Activated CD4-positive, alpha-beta T cell treated with anti-CD3 and anti-CD28 coated beads, Interleukin-2, amount 10 ng/mL, durations not matched to agents 7 days and 5 days (primary cell): ENCODE measurements around the gene TNIP2. TPM values are rescaled to one million over a fixed set of nuclear protein-coding genes. Genes with fewer than 3 reads are reported as not detected.

Experiments used
- CTCF ChIA-PET: fragments of 350-600 bp; sonication (Branson Sonifier 250); formaldehyde crosslinking; loops from one replicate; lab custom pipeline; 2021; ENCODE audit warnings: antibody characterized with exemption; lab: Charles Lee
- POLR2A ChIA-PET: fragments of 350-600 bp; sonication (Branson Sonifier 250); formaldehyde crosslinking; loops from one replicate; lab custom pipeline; 2021; ENCODE audit warnings: antibody characterized with exemption; lab: Charles Lee
- DNase-seq: peaks from one replicate; pipeline ENCODE4 v3.0.0-alpha.2; 2020
- H3K27ac Mint-ChIP-seq: one replicate; pipeline ENCODE4 v1.8.0; 2021; ENCODE audit warnings: mild to moderate bottlenecking, moderate library complexity, mixed read lengths
- H3K27me3 Mint-ChIP-seq: one replicate; pipeline ENCODE4 v1.8.0; 2021; ENCODE audit warnings: mixed read lengths
- H3K36me3 Mint-ChIP-seq: one replicate; pipeline ENCODE4 v1.8.0; 2021; ENCODE audit warnings: low read depth, mixed read lengths
- H3K4me1 Mint-ChIP-seq: one replicate; pipeline ENCODE4 v1.8.0; 2021; ENCODE audit warnings: mixed read lengths
- H3K4me3 Mint-ChIP-seq: one replicate; pipeline ENCODE4 v1.8.0; 2021; ENCODE audit warnings: mild to moderate bottlenecking, moderate library complexity, mixed read lengths
- H3K9me3 Mint-ChIP-seq: one replicate; pipeline ENCODE4 v1.8.0; 2021; ENCODE audit warnings: mixed read lengths
- total RNA-seq, 2 experiments: library from RNA; stranded (reverse); gene quantifications; one replicate each; pipeline ENCODE4 v1.2.3, GENCODE V29; 2021

Gene TNIP2
- total RNA-seq, 2 experiments from 2014 or later: 35.0 to 43.6 TPM

DNA sequence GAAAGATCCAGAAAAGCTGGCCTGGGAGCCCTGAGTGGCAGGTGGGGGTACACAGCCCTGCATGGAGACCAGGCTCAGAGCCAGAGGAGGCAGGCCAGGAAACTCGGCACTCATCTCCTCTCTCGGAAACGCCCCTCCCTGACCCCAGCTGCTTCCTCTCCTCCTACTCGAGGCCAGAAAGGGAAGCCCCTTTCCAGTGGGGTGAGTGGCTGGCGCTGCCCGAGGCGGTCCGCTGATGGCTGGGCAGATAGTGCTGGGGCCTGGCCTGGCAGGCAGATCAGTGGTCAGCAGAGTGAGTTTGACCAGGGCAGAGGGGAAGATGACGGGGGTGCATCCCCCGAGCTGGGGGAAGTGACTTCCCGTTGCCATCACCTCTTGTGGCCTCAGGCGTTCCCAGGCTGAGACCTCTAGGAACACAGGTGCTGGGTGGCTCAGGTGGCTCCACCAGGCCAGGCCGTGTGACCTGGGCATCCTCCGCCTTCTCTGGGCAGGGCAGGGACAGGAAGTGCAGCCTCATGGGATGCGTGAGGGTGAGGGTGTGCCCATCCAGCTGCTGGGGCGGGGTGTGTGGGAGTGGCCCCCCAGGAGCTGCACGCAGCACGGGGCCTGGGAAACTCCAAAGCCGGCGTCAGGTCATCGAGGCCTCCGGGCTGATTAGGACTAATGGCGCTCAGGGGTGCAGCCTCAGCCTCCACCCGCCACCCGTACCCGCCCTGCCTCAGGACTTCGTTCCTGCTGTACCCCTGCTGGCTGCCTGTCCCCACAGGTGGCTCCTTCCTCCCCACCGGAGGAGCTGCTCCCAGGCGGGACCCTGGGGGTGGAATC lies 42.5 kb upstream of the TNIP2 start:
- H3K4me3 Mint-ChIP-seq: peak overlapping the region; percentile 77

GRCh38 chr4:2797545-2798305 lies 41.6 kb upstream of the TNIP2 start:
- CTCF ChIA-PET: interaction anchor here (0.5 to 3.1 kb wide), 12 partner anchors 9 to 265 kb away, joined by 3 to 15 read pairs (median 4); no protein-coding TSS in a partner anchor
- peak; percentile 63 for DNase-seq
- Mint-ChIP-seq H3K36me3 (no peaks in the 10 kb centered on the region), H3K4me1 (peaks cover 65% of the 10 kb centered on the region), H3K27me3 (no peaks in the 10 kb centered on the region), H3K27ac (peak overlapping the region; percentile 91), H3K4me3 (peak overlapping the region; percentile 77), H3K9me3 (no peaks in the 10 kb centered on the region)
- POLR2A ChIA-PET: no interaction called here

More for the DNA sequence above, 42.5 kb upstream of the TNIP2 start:
- Mint-ChIP-seq H3K4me1 (peaks cover 65% of the 10 kb centered on the region), H3K27ac (peak overlapping the region; percentile 91), H3K36me3 (no peaks in the 10 kb centered on the region), H3K27me3 (no peaks in the 10 kb centered on the region), H3K9me3 (no peaks in the 10 kb centered on the region)
- DNase-seq: peak; percentile 59
- ChIA-PET CTCF (interaction anchor here (0.6 to 3.1 kb wide), 10 partner anchors 8 to 266 kb away, joined by 3 to 15 read pairs (median 4); no protein-coding TSS in a partner anchor), POLR2A (no interaction called here)

GRCh38 chr4:2796849-2797544 lies 40.9 kb upstream of the TNIP2 start:
- no peaks in the 10 kb centered on the region for H3K9me3 Mint-ChIP-seq
- ChIA-PET POLR2A (no interaction called here), CTCF (interaction anchor here (0.6 to 3.1 kb wide), 9 partner anchors 10 to 45 kb away, joined by 3 to 15 read pairs (median 4); no protein-coding TSS in a partner anchor)
- DNase-seq: no peak
- H3K27me3 Mint-ChIP-seq: no peaks in the 10 kb centered on the region
- H3K4me1 Mint-ChIP-seq: peaks cover 65% of the 10 kb centered on the region
- H3K27ac Mint-ChIP-seq: no peak overlapping the region
- no peaks in the 10 kb centered on the region for H3K36me3 Mint-ChIP-seq
- no peak overlapping the region for H3K4me3 Mint-ChIP-seq

GRCh38 chr4:2795893-2796848 lies 40.0 kb upstream of the TNIP2 start:
- H3K27ac Mint-ChIP-seq: peak overlapping the region; percentile 71
- POLR2A ChIA-PET: no interaction called here
- H3K27me3 Mint-ChIP-seq: no peaks in the 10 kb centered on the region

DNA sequence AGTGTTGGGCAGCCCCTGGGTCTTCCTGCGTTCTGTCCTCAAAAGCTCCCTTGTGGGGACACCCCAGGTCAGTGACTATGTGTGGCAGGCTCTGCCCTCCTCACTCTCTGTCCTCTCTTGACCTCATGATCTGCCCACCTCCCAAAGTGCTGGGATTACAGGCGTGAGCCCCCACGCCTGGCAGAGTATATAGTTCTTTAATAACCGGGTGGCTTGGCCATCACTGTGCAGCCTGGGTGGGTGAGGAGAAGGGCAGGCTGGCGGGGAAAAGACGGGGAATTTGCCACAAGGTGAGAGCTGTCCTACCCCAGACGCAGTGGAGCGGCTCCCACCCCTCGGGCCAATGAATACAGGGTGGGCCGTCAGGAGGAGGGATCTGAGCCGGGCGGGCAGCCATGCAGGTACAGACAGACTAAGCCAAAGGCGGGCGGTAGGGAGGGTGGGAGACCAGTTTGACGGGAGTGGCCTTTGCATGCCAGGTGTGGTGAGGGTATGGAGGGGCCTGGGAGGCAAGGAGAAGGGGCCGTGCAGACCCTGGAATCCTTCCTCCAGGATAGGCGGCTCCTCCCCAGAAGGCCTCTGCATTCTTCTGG lies 39.3 kb upstream of the TNIP2 start:
- Mint-ChIP-seq H3K4me3 (no peak overlapping the region), H3K4me1 (peaks cover 56% of the 10 kb centered on the region), H3K27me3 (no peaks in the 10 kb centered on the region), H3K9me3 (no peaks in the 10 kb centered on the region), H3K36me3 (no peaks in the 10 kb centered on the region), H3K27ac (peak overlapping the region; percentile 13)
- POLR2A ChIA-PET: no interaction called here
- no peak for DNase-seq
- CTCF ChIA-PET: interaction anchor here (0.5 kb wide), 1 partner anchor 276 kb away, joined by 3 read pairs; no protein-coding TSS in a partner anchor

More at GRCh38 chr4:2795893-2796848, 40.0 kb upstream of the TNIP2 start:
- H3K4me1 Mint-ChIP-seq: peaks cover 60% of the 10 kb centered on the region
- CTCF ChIA-PET: interaction anchor here (0.6 to 3.1 kb wide), 6 partner anchors 11 to 46 kb away, joined by 3 to 15 read pairs (median 4); no protein-coding TSS in a partner anchor
- H3K9me3 Mint-ChIP-seq: no peaks in the 10 kb centered on the region
- H3K36me3 Mint-ChIP-seq: no peaks in the 10 kb centered on the region
- no peak overlapping the region for H3K4me3 Mint-ChIP-seq
- no peak for DNase-seq

- no peaks in the 10 kb centered on the region for H3K9me3 Mint-ChIP-seq
- ChIA-PET CTCF (interaction anchor here (0.5 kb wide), 1 partner anchor 275 kb away, joined by 3 read pairs; no protein-coding TSS in a partner anchor), POLR2A (no interaction called here)
- H3K27ac Mint-ChIP-seq: peak overlapping the region; percentile 54
- no peak for DNase-seq
- peak overlapping the region; percentile 80 for H3K4me3 Mint-ChIP-seq
- H3K36me3 Mint-ChIP-seq: no peaks in the 10 kb centered on the region
- H3K4me1 Mint-ChIP-seq: peaks cover 50% of the 10 kb centered on the region
- H3K27me3 Mint-ChIP-seq: no peaks in the 10 kb centered on the region
Measured at GRCh38 chr4:2794486-2795299, 38.6 kb upstream of the TNIP2 start.

DNA sequence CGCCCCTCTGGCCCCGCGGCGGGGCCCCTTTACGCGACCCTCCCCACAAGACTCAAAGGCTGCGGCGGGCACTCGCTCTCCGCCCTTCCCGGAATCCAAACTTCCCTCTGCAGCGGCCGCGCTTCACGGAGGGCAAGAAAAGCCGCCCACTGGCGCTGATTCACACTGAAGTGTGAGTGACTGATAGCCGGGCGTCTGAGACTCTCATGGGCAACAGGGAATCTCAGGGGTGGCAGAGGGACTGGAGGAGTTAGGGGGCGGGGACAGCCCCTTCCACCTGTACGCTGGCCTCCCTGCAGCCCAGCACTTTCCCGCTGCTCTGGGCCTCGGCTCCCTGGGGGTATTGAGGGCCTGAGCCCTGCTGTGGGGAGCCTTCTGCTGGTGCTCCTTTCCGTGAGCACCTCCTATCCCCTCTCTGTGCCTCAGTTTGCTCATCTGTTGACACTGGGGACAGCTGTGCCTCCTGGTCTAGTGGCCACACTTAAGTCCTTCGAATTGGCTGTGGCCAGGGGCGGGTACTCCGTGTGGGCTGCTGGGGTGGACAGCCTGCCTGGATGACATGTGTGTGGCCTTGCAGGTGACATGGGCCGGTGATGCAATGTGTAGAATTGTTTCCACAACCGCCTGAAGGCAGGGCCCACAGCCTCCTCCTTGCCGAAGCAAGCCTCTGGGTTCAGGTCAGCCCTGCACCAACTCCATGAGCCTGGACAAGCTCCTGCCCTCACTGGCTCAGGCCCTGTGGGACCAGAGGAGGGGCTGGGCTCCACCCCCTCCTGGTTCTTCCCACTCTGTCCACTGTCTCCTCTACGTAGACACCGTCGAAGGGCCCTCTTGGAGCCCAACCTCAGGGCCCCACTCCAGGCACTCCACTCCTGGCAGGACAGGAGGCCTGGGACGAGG lies 37.7 kb upstream of the TNIP2 start:
- no peaks in the 10 kb centered on the region for H3K9me3 Mint-ChIP-seq
- H3K4me3 Mint-ChIP-seq: peak overlapping the region; percentile 80
- H3K27me3 Mint-ChIP-seq: no peaks in the 10 kb centered on the region
- peak overlapping the region; percentile 76 for H3K27ac Mint-ChIP-seq
- CTCF ChIA-PET: no interaction called here
- POLR2A ChIA-PET: no interaction called here
- H3K4me1 Mint-ChIP-seq: peaks cover 46% of the 10 kb centered on the region
- DNase-seq: no peak
- no peaks in the 10 kb centered on the region for H3K36me3 Mint-ChIP-seq

GRCh38 chr4:2792711-2793585 lies 36.8 kb upstream of the TNIP2 start, which contains the start of gene SH3BP2:
TSS of gene SH3BP2 (plus strand) at chr4:2793085. CDS start at chr4:2820618, 27,533 bp downstream.
- Mint-ChIP-seq H3K36me3 (no peaks in the 10 kb centered on the region), H3K9me3 (no peaks in the 10 kb centered on the region), H3K27ac (peak within 1 kb of the TSS; percentile 76), H3K27me3 (no peaks in the 10 kb centered on the region), H3K4me3 (peak within 1 kb of the TSS; percentile 80), H3K4me1 (peaks cover 41% of the 10 kb centered on the region)
- ChIA-PET POLR2A (no interaction called here), CTCF (interaction anchor here (0.6 kb wide), 1 partner anchor 552 kb away, joined by 3 read pairs; no protein-coding TSS in a partner anchor)
- DNase-seq: peak; percentile 49

DNA sequence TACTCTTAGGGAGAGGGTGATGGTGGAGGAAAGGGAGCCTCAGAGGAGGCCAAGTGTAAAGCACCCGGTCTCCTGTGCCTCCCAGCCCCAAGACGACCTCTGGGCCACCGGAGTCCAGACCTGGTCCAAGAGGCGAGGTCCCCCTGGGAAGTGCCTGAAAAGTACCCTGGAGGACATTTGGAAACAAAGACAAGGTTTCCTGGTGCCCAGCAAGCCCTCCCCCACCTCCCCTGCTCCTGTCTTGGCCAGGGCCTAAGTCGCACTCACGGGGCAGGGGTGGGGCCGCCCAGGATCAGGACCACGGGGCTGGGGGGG lies 36.2 kb upstream of the TNIP2 start:
- H3K27me3 Mint-ChIP-seq: no peaks in the 10 kb centered on the region
- peaks cover 41% of the 10 kb centered on the region for H3K4me1 Mint-ChIP-seq
- no peaks in the 10 kb centered on the region for H3K9me3 Mint-ChIP-seq
- H3K36me3 Mint-ChIP-seq: no peaks in the 10 kb centered on the region
- ChIA-PET POLR2A (no interaction called here), CTCF (interaction anchor here (0.6 kb wide), 1 partner anchor 552 kb away, joined by 3 read pairs; no protein-coding TSS in a partner anchor)
- H3K4me3 Mint-ChIP-seq: peak overlapping the region; percentile 40
- no peak overlapping the region for H3K27ac Mint-ChIP-seq
- DNase-seq: no peak
